Loucy (cell line): Measurements from ENCODE around the gene DBNDD1.

Experiments used
- CTCF ChIP-seq: fragments of 200-600 bp; sonication (generic); conservative IDR thresholded peaks from 2 replicates; pipeline ENCODE4 v1.5.1; 2014; ENCODE audit warnings: mild to moderate bottlenecking, antibody characterized with exemption, low read length
- EZH2phosphoT487 ChIP-seq: fragments of 200-600 bp; IDR thresholded peaks from 2 replicates; pipeline ENCODE4 v1.6.1; 2018; ENCODE audit warnings: antibody characterized with exemption, mild to moderate bottlenecking, moderate library complexity, borderline replicate concordance

- TF ChIP-seq CTCF: no peak
- TF ChIP-seq EZH2phosphoT487: no peak
Measured at GRCh38 chr16:90037276-90037675, 18.0 kb upstream of the DBNDD1 start.
